ENCODE data around the gene IFNL3. TPM values are rescaled to one million over a fixed set of nuclear protein-coding genes. Genes with fewer than 3 reads are reported as not detected.

Gene IFNL3
- total RNA-seq, 1 donor from 2014 or later = not detected

- H3K36me3 ChIP-seq (ENCODE audit: insufficient read depth, low read length) = no peaks in the 10 kb centered on the region
- Mint-ChIP-seq H3K4me3 (ENCODE audit: unreplicated experiment) (no peak overlapping the region), H3K36me3 (ENCODE audit: low read depth, unreplicated experiment) (no peaks in the 10 kb centered on the region), H3K27me3 (ENCODE audit: low read depth, unreplicated experiment) (peaks cover 57% of the 10 kb centered on the region), H3K27ac (ENCODE audit: unreplicated experiment) (no peak overlapping the region), H3K9me3 (ENCODE audit: unreplicated experiment) (peaks cover 4% of the 10 kb centered on the region), H3K4me1 (ENCODE audit: low read depth, unreplicated experiment) (no peaks in the 10 kb centered on the region)
- H3K9me3 ChIP-seq (ENCODE audit: insufficient read depth, low read depth, low read length) = no peaks in the 10 kb centered on the region
- H3K4me2 ChIP-seq (ENCODE audit: low read length) = peak overlapping the region; percentile 30
- no peak overlapping the region for H3K4me3 ChIP-seq (ENCODE audit: insufficient read depth, low read depth, low read length)
- peak overlapping the region; percentile 71 for H2AFZ ChIP-seq (ENCODE audit: low read depth, low read length)
- TF ChIP-seq CTCF (IDR thresholded peaks at IDR 0.05; ENCODE audit: insufficient read depth, low read depth, low read length) (no peak), EZH2 (IDR thresholded peaks at IDR 0.05; ENCODE audit: insufficient read depth, low read length) (peak; percentile 84)
- H3K27ac ChIP-seq (ENCODE audit: low read depth, low read length) = no peak overlapping the region
- no peak for FAIRE-seq
- H3K79me2 ChIP-seq (ENCODE audit: insufficient read depth, low read length) = no peaks in the 10 kb centered on the region
- peaks cover 36% of the 10 kb centered on the region for H3K27me3 ChIP-seq (ENCODE audit: insufficient read depth, low read length)
- no peaks in the 10 kb centered on the region for H3K4me1 ChIP-seq (ENCODE audit: insufficient read depth, low read length)
- DNase-seq (ENCODE audit: low read depth) = no peak
- no peak overlapping the region for H3K9ac ChIP-seq (ENCODE audit: low read length)
- no peaks in the 10 kb centered on the region for H4K20me1 ChIP-seq (ENCODE audit: insufficient read depth, low read length)
Measured at GRCh38 chr19:39264306-39265290, 19.8 kb upstream of the IFNL3 start.

- Histone ChIP-seq H3K79me2 (ENCODE audit: insufficient read depth, low read length) (no peaks in the 10 kb centered on the region), H3K4me2 (ENCODE audit: low read length) (no peak overlapping the region), H3K27ac (ENCODE audit: low read depth, low read length) (no peak overlapping the region), H4K20me1 (ENCODE audit: insufficient read depth, low read length) (no peaks in the 10 kb centered on the region), H3K4me3 (ENCODE audit: insufficient read depth, low read depth, low read length) (no peak overlapping the region), H3K27me3 (ENCODE audit: insufficient read depth, low read length) (peaks cover 36% of the 10 kb centered on the region), H3K4me1 (ENCODE audit: insufficient read depth, low read length) (no peaks in the 10 kb centered on the region), H2AFZ (ENCODE audit: low read depth, low read length) (no peak overlapping the region), H3K9me3 (ENCODE audit: insufficient read depth, low read depth, low read length) (no peaks in the 10 kb centered on the region), H3K9ac (ENCODE audit: low read length) (no peak overlapping the region), H3K36me3 (ENCODE audit: insufficient read depth, low read length) (no peaks in the 10 kb centered on the region)
- Mint-ChIP-seq H3K4me3 (ENCODE audit: unreplicated experiment) (no peak overlapping the region), H3K9me3 (ENCODE audit: unreplicated experiment) (peaks cover 4% of the 10 kb centered on the region), H3K4me1 (ENCODE audit: low read depth, unreplicated experiment) (no peaks in the 10 kb centered on the region), H3K36me3 (ENCODE audit: low read depth, unreplicated experiment) (no peaks in the 10 kb centered on the region), H3K27me3 (ENCODE audit: low read depth, unreplicated experiment) (peaks cover 54% of the 10 kb centered on the region), H3K27ac (ENCODE audit: unreplicated experiment) (no peak overlapping the region)
- TF ChIP-seq EZH2 (IDR thresholded peaks at IDR 0.05; ENCODE audit: insufficient read depth, low read length) = no peak
- TF ChIP-seq CTCF (IDR thresholded peaks at IDR 0.05; ENCODE audit: insufficient read depth, low read depth, low read length) = no peak
- FAIRE-seq (no peak), DNase-seq (ENCODE audit: low read depth) (no peak)
Measured at GRCh38 chr19:39263912-39264305, 19.1 kb upstream of the IFNL3 start.

GRCh38 chr19:39262496-39262895 lies 17.7 kb upstream of the IFNL3 start:
- Mint-ChIP-seq H3K4me1 (ENCODE audit: low read depth, unreplicated experiment) (peaks cover 4% of the 10 kb centered on the region), H3K27me3 (ENCODE audit: low read depth, unreplicated experiment) (peaks cover 48% of the 10 kb centered on the region), H3K27ac (ENCODE audit: unreplicated experiment) (no peak overlapping the region), H3K9me3 (ENCODE audit: unreplicated experiment) (peaks cover 4% of the 10 kb centered on the region), H3K4me3 (ENCODE audit: unreplicated experiment) (no peak overlapping the region), H3K36me3 (ENCODE audit: low read depth, unreplicated experiment) (no peaks in the 10 kb centered on the region)
- Histone ChIP-seq H3K9ac (ENCODE audit: low read length) (no peak overlapping the region), H3K9me3 (ENCODE audit: insufficient read depth, low read depth, low read length) (no peaks in the 10 kb centered on the region), H3K36me3 (ENCODE audit: insufficient read depth, low read length) (no peaks in the 10 kb centered on the region), H3K27me3 (ENCODE audit: insufficient read depth, low read length) (peaks cover 36% of the 10 kb centered on the region), H3K4me1 (ENCODE audit: insufficient read depth, low read length) (no peaks in the 10 kb centered on the region), H3K4me3 (ENCODE audit: insufficient read depth, low read depth, low read length) (no peak overlapping the region), H2AFZ (ENCODE audit: low read depth, low read length) (no peak overlapping the region), H3K27ac (ENCODE audit: low read depth, low read length) (no peak overlapping the region), H4K20me1 (ENCODE audit: insufficient read depth, low read length) (no peaks in the 10 kb centered on the region), H3K79me2 (ENCODE audit: insufficient read depth, low read length) (no peaks in the 10 kb centered on the region), H3K4me2 (ENCODE audit: low read length) (no peak overlapping the region)
- FAIRE-seq (no peak), DNase-seq (ENCODE audit: low read depth) (no peak)
- TF ChIP-seq CTCF (IDR thresholded peaks at IDR 0.05; ENCODE audit: insufficient read depth, low read depth, low read length) (no peak), EZH2 (IDR thresholded peaks at IDR 0.05; ENCODE audit: insufficient read depth, low read length) (no peak)

All from astrocyte (in vitro differentiated cells and primary cell).